Frontal cortex (tissue), 4 donors: ENCODE results near the gene SLC25A25. TPM values are rescaled to one million over a fixed set of nuclear protein-coding genes. Genes with fewer than 3 reads are reported as not detected.
"Not testable (repeated sequence)": the region's sequence is repeated elsewhere in the genome, so short reads cannot be mapped to it uniquely, and the experiment has no call there.

Source experiments
- DNase-seq, 2 donors: peaks; one replicate each; pipeline ENCODE4 v3.0.0; 2012; ENCODE audit warnings: low spot score in 2 of 2
- FAIRE-seq: peaks from 2 replicates; lab custom pipeline; 2012; peaks lifted over from hg19 to GRCh38; lab: Jason Lieb, UNC
- total RNA-seq: library from RNA; depleted of rRNA; stranded (reverse); fragments of >200 nt; gene quantifications from one replicate; pipeline ENCODE4 v1.2.3, GENCODE V29; 2014
- donor health status: control.
- donor health status: control.
- donor health status: control.

The SLC25A25 gene
- total RNA-seq, 1 donor from 2014 or later: 29.8 TPM

GRCh38 chr9:128070874-128071273 is 2.8 kb downstream of the SLC25A25 start:
- DNase-seq (no peak), FAIRE-seq (no peak)

DNA sequence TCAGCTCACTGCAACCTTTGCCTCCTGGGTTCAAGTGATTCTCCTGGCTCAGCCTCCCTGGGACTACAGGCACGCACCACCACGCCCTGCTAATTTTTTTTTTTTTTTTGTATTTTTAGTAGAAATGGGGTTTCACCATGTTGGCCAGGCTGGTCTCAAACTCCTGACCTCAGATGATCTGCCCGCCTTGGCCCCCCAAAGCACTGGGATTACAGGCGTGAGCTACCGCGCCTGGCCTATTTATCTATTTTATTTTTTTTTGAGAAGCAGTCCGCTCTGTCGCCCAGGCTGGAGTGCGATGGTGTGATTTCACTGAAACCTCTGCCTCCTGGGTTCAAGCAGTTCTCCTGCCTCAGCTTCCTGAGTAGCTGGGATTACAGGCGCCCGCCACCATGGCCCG is 3.4 kb downstream of the SLC25A25 start:
- not testable (repeated sequence) for DNase-seq, FAIRE-seq

DNA sequence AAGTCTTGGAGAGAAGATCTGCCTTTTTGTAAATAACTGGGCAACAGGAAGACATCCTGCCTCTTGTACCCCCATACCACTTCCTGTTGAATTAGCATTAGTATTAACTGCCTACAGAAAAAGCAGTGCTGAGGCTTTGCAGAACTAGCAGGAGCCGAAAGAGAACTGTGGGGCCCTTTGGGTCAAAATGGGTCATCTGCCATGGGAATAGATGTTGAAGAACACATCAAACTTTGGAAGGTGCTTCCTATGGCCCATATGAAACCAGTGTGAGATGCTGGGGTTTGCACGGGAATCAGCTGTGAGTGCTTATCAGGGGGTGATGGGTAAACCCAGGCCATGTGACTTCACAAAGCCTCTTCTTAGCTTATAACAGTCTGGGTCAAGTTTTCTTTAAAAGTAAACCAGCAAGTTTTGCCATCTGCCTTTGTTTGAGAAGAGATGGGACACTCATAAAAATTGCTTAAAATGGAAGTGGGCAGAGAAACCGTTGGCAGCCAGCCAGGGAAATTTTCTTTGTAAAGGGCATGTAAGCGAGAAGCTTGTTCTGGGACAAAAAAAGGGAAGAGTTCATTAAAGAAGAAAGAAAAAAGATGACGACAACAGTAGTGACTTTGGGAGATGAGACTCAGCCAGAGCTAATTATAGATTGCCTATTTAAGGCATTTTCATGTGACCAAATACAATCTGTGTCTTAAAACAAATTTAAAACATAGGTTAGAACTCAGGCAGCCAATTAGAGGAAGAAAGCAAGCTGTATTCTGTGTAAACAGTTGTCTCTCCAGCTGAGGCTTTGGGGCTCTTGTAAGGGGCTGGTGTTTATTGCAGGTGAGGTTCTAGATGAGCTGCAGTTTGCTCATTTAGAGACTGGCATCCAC is 4.4 kb downstream of the SLC25A25 start:
- DNase-seq (peak; percentile 48 to 63), FAIRE-seq (no peak)

GRCh38 chr9:128073253-128073886 is 5.3 kb downstream of the SLC25A25 start:
- no peak for FAIRE-seq
- DNase-seq: no peak

GRCh38 chr9:128077847-128078503 is 9.9 kb downstream of the SLC25A25 start:
- no peak for FAIRE-seq

DNA sequence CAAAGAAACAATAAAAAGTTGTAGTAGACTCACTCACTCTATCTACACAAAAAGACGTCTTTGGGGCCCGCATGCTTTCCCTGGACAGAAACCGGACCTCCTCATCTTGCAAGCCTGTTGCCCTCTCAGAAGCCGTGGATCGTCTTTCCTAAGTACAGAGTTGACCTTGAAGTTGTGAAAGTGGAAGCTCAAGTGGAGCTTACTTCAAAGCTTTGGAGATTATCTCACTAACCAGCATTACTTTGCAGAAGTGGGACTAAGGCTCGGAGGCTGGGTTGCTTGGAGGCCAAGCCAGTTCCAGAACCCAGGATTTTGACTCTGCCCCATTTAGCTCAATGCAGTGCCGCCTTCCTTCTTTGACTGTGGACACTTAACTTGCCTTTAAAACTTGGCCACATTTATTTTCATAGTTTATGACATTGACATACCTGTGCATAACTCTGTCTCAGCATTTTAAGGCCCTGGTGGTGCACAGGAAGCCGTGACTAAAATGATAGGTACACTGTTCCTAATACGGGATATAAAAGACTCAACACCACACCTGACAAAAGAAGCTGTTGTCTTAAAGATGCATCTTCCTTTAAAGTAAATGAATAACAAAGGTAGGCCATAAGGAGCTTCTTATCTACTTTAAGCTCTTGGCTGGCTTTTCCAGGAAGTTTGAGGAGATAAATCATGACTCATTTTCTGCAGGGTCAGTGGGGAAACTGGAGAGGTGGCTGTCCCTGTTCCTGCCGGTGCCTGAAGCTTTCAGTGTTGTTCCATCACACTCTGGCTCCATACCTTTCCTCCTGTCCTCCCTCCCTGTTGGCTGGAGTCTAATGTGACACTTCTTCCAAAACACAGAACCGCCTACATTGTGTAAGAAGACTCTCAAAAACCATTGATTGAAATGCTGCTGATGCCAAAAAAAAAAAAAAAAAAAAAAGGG is 10.7 kb downstream of the SLC25A25 start:
- no peak for FAIRE-seq
- DNase-seq: no peak

More at GRCh38 chr9:128077847-128078503, 9.9 kb downstream of the SLC25A25 start:
- no peak for DNase-seq

- no peak for FAIRE-seq
- DNase-seq: no peak
These were observed 12.2 kb downstream of the SLC25A25 start for GRCh38 chr9:128080206-128080605.

DNA sequence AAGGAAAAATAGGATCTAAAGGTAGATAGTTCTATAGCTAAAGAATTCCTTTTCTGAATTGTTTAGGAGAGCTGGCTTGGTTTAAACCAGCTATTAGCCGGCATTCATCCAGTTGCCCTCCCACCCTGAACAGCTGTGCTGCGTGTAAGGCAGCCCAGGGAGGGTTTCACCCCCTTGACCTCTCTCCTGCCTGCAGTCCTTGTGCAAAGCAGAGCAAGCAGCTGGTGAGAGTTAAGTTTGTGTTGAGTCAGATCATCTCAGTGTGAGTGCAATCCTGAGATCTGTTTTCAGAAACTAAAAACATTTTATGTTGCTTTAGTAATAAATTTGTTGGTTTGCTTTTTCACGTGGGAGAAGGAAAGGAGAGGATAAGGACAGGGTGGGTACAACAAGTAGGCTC is 13.0 kb downstream of the SLC25A25 start:
- DNase-seq (peak in 1 of 2 donors; percentile 44), FAIRE-seq (no peak)

GRCh38 chr9:128082151-128082550 is 14.1 kb downstream of the SLC25A25 start:
- FAIRE-seq (no peak), DNase-seq (no peak)

DNA sequence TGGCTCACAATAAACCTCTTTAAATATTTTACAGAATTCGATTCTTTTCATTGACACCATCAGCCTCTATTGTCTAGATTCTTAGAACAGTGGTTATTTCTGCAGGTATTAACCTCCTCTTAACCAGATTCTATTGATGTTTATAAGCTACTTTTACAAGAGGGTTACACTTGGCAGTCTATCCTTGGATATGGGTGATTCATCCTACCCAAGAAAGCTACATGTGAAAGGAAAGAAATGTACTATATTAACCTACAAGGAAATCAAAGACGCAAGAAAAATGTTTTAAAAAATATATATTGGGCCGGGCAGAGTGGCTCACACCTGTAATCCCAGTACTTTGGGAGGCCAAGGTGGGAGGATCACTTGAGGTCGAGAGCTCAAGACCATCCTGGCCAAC is 16.7 kb downstream of the SLC25A25 start:
- no peak for FAIRE-seq
- DNase-seq: no peak

DNA sequence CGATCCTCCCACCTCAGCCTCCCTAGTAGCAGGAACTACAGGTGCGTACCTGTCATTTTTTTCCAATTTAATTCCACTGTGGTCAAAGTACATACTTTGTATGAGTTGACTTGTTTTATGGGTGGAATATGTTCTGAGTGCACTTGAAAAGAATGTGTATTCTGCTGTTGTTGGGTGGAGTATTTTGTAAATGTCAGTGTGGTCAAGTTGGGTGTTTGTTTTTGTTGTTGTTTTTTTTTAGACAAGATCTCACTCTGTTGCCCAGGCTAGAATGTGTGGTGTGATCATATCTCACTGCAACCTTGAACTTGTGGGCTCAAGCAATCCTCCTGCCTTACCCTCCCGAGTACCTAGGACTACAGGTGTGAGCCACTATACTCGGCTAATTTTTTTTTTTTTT is 17.9 kb downstream of the SLC25A25 start:
- DNase-seq (no peak), FAIRE-seq (no peak)

GRCh38 chr9:128087262-128087661 is 19.2 kb downstream of the SLC25A25 start:
- DNase-seq (no peak), FAIRE-seq (no peak)

- FAIRE-seq (no peak), DNase-seq (no peak)
These were observed 20.4 kb downstream of the SLC25A25 start for GRCh38 chr9:128088253-128088945.

GRCh38 chr9:128089299-128089698 is 21.3 kb downstream of the SLC25A25 start:
- DNase-seq (no peak), FAIRE-seq (no peak)

GRCh38 chr9:128091144-128091543 is 23.1 kb downstream of the SLC25A25 start:
- no peak for FAIRE-seq
- DNase-seq: peak in 1 of 2 donors; percentile 47

DNA sequence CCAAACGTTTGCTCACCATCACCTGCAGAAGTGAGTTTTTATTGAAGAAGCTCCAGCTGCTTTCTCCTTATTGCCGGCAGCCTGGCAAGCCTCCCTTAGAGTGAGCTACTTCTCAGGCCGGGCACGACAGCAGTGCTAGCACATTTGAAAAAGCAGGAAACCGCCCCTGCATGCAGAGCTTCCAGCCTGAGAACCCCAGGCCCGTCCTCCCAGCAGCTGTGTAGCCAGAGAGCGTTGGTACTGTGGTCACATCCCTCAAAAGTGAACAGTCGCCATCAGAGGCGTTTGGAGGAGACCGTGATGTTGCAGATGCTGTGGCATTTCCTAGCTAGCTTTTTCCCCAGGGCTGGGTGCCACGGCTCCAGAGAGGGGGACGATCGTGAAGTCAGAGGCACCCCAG is 23.5 kb downstream of the SLC25A25 start:
- no peak for DNase-seq
- no peak for FAIRE-seq

GRCh38 chr9:128092199-128092977 is 24.4 kb downstream of the SLC25A25 start:
- FAIRE-seq: no peak

GRCh38 chr9:128093011-128093410 is 25.0 kb downstream of the SLC25A25 start:
- FAIRE-seq (no peak), DNase-seq (no peak)

More at GRCh38 chr9:128092199-128092977, 24.4 kb downstream of the SLC25A25 start:
- DNase-seq: no peak
